ACC112 (cell line): ENCODE measurements around the gene ADI1.

Source experiments
- H2AFZ ChIP-seq: fragments of 200-600 bp; sonication (generic); one replicate; pipeline ENCODE4 v1.6.0; 2017; ENCODE audit warnings: antibody characterized with exemption, low read length; ENCODE audit not compliant: unreplicated experiment
- H3K27ac ChIP-seq: fragments of 200-600 bp; sonication (generic); 2 replicates; pipeline ENCODE4 v1.5.1; 2014; ENCODE audit warnings: low read depth, mild to moderate bottlenecking, antibody characterized with exemption, low read length, moderate library complexity
- H3K27me3 ChIP-seq: fragments of 200-600 bp; sonication (generic); 2 replicates; pipeline ENCODE4 v1.6.1; 2014; ENCODE audit warnings: mild to moderate bottlenecking, antibody characterized with exemption, low read length, moderate library complexity, mixed read lengths; ENCODE audit not compliant: insufficient read depth
- H3K36me3 ChIP-seq: fragments of 200-600 bp; sonication (generic); 2 replicates; pipeline ENCODE4 v1.6.1; 2016; ENCODE audit warnings: mild to moderate bottlenecking, antibody characterized with exemption, low read length, moderate library complexity, mixed read lengths; ENCODE audit not compliant: insufficient read depth
- H3K4me1 ChIP-seq: fragments of 200-600 bp; sonication (generic); one replicate; pipeline ENCODE4 v1.6.1; 2016; ENCODE audit warnings: low read length, mixed read lengths; ENCODE audit not compliant: insufficient read depth, unreplicated experiment, control insufficient read depth
- H3K4me3 ChIP-seq: fragments of 200-600 bp; sonication (generic); 2 replicates; pipeline ENCODE4 v1.5.1; 2014; ENCODE audit warnings: mild to moderate bottlenecking, low read depth, low read length
- H3K79me2 ChIP-seq: fragments of 200-600 bp; sonication (generic); one replicate; pipeline ENCODE4 v1.6.0; 2016; ENCODE audit warnings: low read length; ENCODE audit not compliant: control insufficient read depth, unreplicated experiment, insufficient read depth

Gene ADI1

DNA sequence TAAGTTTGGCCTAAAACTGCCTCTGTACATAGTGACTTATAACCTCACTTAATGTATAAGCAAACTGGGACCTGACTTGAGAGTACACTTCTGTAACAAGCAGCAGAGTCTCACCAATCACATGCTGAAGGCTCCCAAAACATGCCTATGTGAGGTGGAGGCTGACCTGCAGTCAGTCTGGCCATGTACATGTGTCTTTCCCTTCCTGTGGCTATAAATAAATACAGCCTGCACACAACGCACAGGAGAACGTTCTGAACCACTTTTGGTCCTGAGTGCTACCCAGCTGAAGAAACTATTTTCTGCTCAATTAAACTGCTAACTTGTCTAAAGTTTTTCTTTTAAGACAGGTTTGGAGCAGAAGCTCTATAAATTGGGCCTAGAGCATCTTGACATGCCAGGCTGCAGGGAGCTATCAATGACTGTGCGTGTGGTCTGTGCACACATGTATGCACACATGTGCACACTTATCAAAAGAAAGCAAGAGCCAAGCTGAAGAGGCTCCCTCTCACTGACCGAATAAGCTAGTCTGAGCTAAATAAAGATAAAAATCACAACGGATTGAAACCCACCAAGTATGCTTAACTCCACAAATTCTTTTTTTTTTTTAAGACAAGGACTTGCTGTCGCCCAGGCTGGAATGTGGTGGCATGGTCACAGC lies 23.8 kb upstream of the ADI1 start:
- H3K27me3 ChIP-seq = no peaks in the 10 kb centered on the region
- H3K4me1 ChIP-seq = no peaks in the 10 kb centered on the region
- no peak overlapping the region for H2AFZ ChIP-seq
- H3K79me2 ChIP-seq = peaks cover 10% of the 10 kb centered on the region
- no peak overlapping the region for H3K27ac ChIP-seq
- peaks cover 17% of the 10 kb centered on the region for H3K36me3 ChIP-seq
- no peak overlapping the region for H3K4me3 ChIP-seq

GRCh38 chr2:3542107-3542506 lies 22.8 kb upstream of the ADI1 start:
- Histone ChIP-seq H3K4me3 (no peak overlapping the region), H3K27ac (no peak overlapping the region), H3K36me3 (peaks cover 17% of the 10 kb centered on the region), H3K79me2 (peaks cover 10% of the 10 kb centered on the region), H3K27me3 (no peaks in the 10 kb centered on the region), H3K4me1 (peaks cover under 1% of the 10 kb centered on the region), H2AFZ (no peak overlapping the region)

DNA sequence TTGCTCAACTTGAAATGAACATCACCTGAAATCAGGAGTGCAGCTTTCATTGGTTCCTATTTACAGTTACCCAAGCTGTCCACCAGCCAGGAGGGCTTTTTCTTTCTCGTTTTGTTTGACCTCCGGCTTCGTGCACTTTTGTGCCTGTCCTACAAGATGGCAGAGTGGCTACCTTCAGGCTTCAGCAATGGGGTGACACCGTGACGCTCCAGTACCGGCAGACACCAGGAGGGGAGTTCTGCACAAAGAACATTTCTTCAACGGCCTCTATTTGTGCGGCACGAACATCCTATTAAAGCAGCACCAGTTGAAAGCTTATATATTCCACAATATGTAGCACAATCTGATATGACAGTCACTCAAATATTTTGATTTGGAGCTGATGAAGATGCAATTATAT lies 20.5 kb upstream of the ADI1 start:
- Histone ChIP-seq H2AFZ (no peak overlapping the region), H3K27ac (no peak overlapping the region), H3K36me3 (peaks cover 9% of the 10 kb centered on the region), H3K27me3 (no peaks in the 10 kb centered on the region), H3K79me2 (peaks cover 10% of the 10 kb centered on the region), H3K4me1 (peaks cover 18% of the 10 kb centered on the region), H3K4me3 (no peak overlapping the region)

GRCh38 chr2:3536682-3537632 lies 17.6 kb upstream of the ADI1 start:
- Histone ChIP-seq H2AFZ (peak overlapping the region; percentile 38), H3K27me3 (no peaks in the 10 kb centered on the region), H3K36me3 (peaks cover 9% of the 10 kb centered on the region; the same call in 1 of the 2 replicates), H3K79me2 (no peaks in the 10 kb centered on the region), H3K27ac (peak overlapping the region; percentile 93), H3K4me1 (peaks cover 20% of the 10 kb centered on the region), H3K4me3 (peak overlapping the region; percentile 62)

- H3K27ac ChIP-seq = peak overlapping the region; percentile 93
- H3K27me3 ChIP-seq = no peaks in the 10 kb centered on the region
- H3K4me3 ChIP-seq = peak overlapping the region; percentile 62
- H2AFZ ChIP-seq = peak overlapping the region; percentile 38
- peaks cover 20% of the 10 kb centered on the region for H3K4me1 ChIP-seq
- peaks cover 5% of the 10 kb centered on the region; the same call in 1 of the 2 replicates for H3K36me3 ChIP-seq
- no peaks in the 10 kb centered on the region for H3K79me2 ChIP-seq
Observed at GRCh38 chr2:3535794-3536681, 16.7 kb upstream of the ADI1 start.

DNA sequence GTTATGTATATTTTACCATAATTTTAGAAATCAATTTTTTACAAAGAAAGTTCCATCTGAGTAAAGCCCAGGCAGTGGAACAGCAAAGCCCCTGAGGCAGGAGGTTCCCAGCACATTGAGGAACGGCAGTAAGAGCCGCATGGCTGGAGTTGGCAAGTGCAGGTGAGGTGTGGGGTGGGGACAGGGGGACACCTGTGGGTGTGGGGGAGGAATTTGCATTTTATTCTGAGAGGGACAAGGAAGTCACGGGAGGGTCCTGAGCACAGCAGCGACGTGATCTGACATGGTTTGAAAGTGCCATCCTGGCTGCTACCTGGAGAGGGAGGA lies 16.1 kb upstream of the ADI1 start:
- peak overlapping the region; percentile 62 for H3K4me3 ChIP-seq

GRCh38 chr2:3534251-3534814 lies 15.0 kb upstream of the ADI1 start:
- H3K4me1 ChIP-seq = peaks cover 20% of the 10 kb centered on the region
- peaks cover 5% of the 10 kb centered on the region; the same call in 1 of the 2 replicates for H3K36me3 ChIP-seq
- H3K27ac ChIP-seq = no peak overlapping the region
- H2AFZ ChIP-seq = no peak overlapping the region
- H3K79me2 ChIP-seq = no peaks in the 10 kb centered on the region
- no peak overlapping the region for H3K4me3 ChIP-seq
- no peaks in the 10 kb centered on the region for H3K27me3 ChIP-seq

More for the DNA sequence above, 16.1 kb upstream of the ADI1 start:
- Histone ChIP-seq H3K36me3 (peaks cover 5% of the 10 kb centered on the region; the same call in 1 of the 2 replicates), H3K27me3 (no peaks in the 10 kb centered on the region), H3K4me1 (peaks cover 20% of the 10 kb centered on the region), H2AFZ (peak overlapping the region; percentile 38), H3K79me2 (no peaks in the 10 kb centered on the region), H3K27ac (peak overlapping the region; percentile 93)

- Histone ChIP-seq H3K36me3 (peaks cover 5% of the 10 kb centered on the region; the same call in 1 of the 2 replicates), H3K27me3 (no peaks in the 10 kb centered on the region), H3K79me2 (no peaks in the 10 kb centered on the region), H2AFZ (no peak overlapping the region), H3K4me1 (peaks cover 20% of the 10 kb centered on the region), H3K27ac (no peak overlapping the region), H3K4me3 (no peak overlapping the region)
Observed at GRCh38 chr2:3533836-3534235, 14.5 kb upstream of the ADI1 start.

DNA sequence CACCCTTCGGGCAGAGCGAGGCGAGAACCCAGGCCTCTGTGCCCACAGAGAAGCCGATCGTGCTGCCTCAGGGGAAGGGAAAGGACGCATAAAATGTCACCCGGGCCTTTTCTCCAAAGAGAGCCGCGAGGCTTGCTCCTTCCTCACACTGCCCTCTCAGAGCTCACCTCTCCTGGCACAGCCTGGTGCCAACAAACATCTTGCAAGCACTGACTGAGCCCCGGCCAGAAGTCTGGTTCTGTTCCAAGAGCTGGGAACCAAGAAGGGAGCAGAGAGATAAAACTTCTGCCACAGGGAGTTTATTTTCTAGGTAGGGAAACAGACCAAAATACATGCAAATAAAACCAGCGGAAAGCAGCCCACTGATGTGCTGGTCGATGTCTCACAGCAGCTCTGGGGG lies 13.6 kb upstream of the ADI1 start:
- Histone ChIP-seq H3K4me1 (peaks cover 20% of the 10 kb centered on the region), H3K79me2 (no peaks in the 10 kb centered on the region), H3K36me3 (peaks cover 5% of the 10 kb centered on the region; the same call in 1 of the 2 replicates), H2AFZ (no peak overlapping the region), H3K27ac (no peak overlapping the region), H3K4me3 (no peak overlapping the region), H3K27me3 (no peaks in the 10 kb centered on the region)
